Tibial nerve (tissue), 4 donors: Measurements from ENCODE around the gene GNG14. TPM values are rescaled to one million over a fixed set of nuclear protein-coding genes. Genes with fewer than 3 reads are reported as not detected.

Experiments
- DNase-seq, 2 donors: peaks; one replicate each; pipeline ENCODE4 v3.0.0-alpha.2; 2019; ENCODE audit warnings: low spot score in 2 of 2
- H3K27ac ChIP-seq, 4 donors: fragments of 200-600 bp; sonication (generic) in 3 of 4; one replicate each; pipeline ENCODE4 v1.5.1; 2017 to 2019; ENCODE audit warnings: mild to moderate bottlenecking in 1 of 4
- H3K27me3 ChIP-seq, 2 donors: fragments of 200-600 bp; sonication (generic) in 1 of 2; one replicate each; pipeline versions ENCODE4 v1.5.1 to v1.6.0; 2017 to 2019
- H3K36me3 ChIP-seq, 3 donors: fragments of 200-600 bp; sonication (generic); one replicate each; pipeline ENCODE4 v1.5.1; 2018 to 2019
- H3K4me1 ChIP-seq, 4 donors: fragments of 200-600 bp; sonication (generic) in 3 of 4; one replicate each; pipeline ENCODE4 v1.5.1; 2017 to 2019
- H3K4me3 ChIP-seq, 4 donors: fragments of 200-600 bp; sonication (generic) in 3 of 4; one replicate each; pipeline ENCODE4 v1.5.1; 2017 to 2019; ENCODE audit warnings: mild to moderate bottlenecking in 1 of 4, moderate library complexity in 1 of 4
- H3K9me3 ChIP-seq, 4 donors: fragments of 200-600 bp; sonication (generic) in 3 of 4; one replicate each; pipeline ENCODE4 v1.5.1; 2017 to 2019
- EP300 ChIP-seq, 2 donors: sonication (generic); formaldehyde crosslinking; IDR thresholded peaks; one replicate each; pipeline ENCODE4 v1.6.1; 2017; ENCODE audit warnings: antibody characterized with exemption in 2 of 2, mild to moderate bottlenecking in 1 of 2
- POLR2A ChIP-seq, 2 donors: fragments of 450-650 bp; IDR thresholded peaks; one replicate each; pipeline ENCODE4 v1.6.1; 2017; ENCODE audit warnings: antibody characterized with exemption in 2 of 2, mild to moderate bottlenecking in 2 of 2, moderate library complexity in 2 of 2
- WGBS, 2 donors: methylation state at CpG; one replicate each; pipeline ENCODE4 v1.1.5; 2018; 5-methylcytosine and 5-hydroxymethylcytosine counted together
- total RNA-seq, 4 donors: library from RNA; depleted of rRNA; stranded (reverse); fragments of >200 nt; gene quantifications; one replicate each; pipeline ENCODE4 v1.1.0, GENCODE V29; 2016
- TF ChIP-seq, protein P1 (sequence below), 5 experiments: fragments of 200-600 bp in 3 of 5; fragments of 450-650 bp in 2 of 5; sonication (generic) in 3 of 5; IDR thresholded peaks; one replicate each; pipeline ENCODE4 v1.5.1; 2016 to 2019; ENCODE audit warnings: antibody characterized with exemption in 5 of 5, mild to moderate bottlenecking in 3 of 5, moderate library complexity in 2 of 5

Gene GNG14
- total RNA-seq, 4 donors from 2014 or later = not detected

DNA sequence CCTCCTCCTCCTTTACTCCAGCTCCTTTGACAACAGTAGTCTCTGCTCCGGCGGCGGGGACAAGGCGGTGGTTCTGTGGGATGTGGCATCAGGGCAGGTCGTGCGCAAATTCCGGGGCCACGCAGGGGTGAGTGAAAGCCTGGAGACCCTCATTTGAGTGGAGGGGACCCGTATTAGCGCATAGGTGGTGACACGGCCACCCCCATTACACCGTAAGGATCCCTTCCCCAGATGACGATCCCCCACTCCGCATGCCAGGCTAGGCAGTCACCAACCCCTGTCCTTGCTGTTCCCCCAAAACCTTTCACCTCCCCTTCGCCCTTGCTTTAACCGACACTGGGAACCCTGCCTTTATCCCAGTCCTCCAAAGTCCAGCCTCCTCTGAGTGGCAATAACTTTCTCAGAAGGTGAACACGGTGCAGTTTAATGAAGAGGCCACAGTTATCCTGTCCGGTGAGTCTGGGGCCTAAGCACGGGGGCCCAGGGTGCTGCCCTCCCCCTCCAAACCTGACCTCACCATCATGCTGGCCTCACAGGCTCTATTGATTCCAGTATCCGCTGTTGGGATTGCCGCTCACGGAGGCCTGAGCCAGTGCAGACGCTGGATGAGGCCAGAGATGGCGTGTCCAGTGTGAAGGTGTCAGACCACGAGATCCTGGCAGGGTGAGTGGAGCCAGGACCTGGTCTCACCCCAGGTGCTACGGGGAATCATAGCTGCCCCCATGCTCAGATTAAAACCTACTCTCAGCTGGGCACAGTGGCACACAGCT, 17.5 kb upstream of the GNG14 start:
- H3K27me3 ChIP-seq = no peaks in the 10 kb centered on the region
- peak overlapping the region; percentile 69 to 83 (median 74) for H3K4me3 ChIP-seq
- no peak for DNase-seq
- H3K9me3 ChIP-seq = no peaks in the 10 kb centered on the region
- H3K4me1 ChIP-seq = peaks cover 0 to 46% (median 31%) of the 10 kb centered on the region in 4 donors
- WGBS, 2 donors = 37 to 39% methylated on average over 26 of the region's 26 CpGs
- peaks cover 3 to 41% (median 5%) of the 10 kb centered on the region in 3 donors for H3K36me3 ChIP-seq
- TF ChIP-seq EP300 (IDR thresholded peaks at IDR 0.05) = no peak
- no peak for TF ChIP-seq POLR2A (IDR thresholded peaks at IDR 0.05)
- TF ChIP-seq, protein P1, sequence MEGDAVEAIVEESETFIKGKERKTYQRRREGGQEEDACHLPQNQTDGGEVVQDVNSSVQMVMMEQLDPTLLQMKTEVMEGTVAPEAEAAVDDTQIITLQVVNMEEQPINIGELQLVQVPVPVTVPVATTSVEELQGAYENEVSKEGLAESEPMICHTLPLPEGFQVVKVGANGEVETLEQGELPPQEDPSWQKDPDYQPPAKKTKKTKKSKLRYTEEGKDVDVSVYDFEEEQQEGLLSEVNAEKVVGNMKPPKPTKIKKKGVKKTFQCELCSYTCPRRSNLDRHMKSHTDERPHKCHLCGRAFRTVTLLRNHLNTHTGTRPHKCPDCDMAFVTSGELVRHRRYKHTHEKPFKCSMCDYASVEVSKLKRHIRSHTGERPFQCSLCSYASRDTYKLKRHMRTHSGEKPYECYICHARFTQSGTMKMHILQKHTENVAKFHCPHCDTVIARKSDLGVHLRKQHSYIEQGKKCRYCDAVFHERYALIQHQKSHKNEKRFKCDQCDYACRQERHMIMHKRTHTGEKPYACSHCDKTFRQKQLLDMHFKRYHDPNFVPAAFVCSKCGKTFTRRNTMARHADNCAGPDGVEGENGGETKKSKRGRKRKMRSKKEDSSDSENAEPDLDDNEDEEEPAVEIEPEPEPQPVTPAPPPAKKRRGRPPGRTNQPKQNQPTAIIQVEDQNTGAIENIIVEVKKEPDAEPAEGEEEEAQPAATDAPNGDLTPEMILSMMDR (IDR thresholded peaks at IDR 0.05) = no peak
- H3K27ac ChIP-seq = peak overlapping the region; percentile 91 to 99 (median 96)

DNA sequence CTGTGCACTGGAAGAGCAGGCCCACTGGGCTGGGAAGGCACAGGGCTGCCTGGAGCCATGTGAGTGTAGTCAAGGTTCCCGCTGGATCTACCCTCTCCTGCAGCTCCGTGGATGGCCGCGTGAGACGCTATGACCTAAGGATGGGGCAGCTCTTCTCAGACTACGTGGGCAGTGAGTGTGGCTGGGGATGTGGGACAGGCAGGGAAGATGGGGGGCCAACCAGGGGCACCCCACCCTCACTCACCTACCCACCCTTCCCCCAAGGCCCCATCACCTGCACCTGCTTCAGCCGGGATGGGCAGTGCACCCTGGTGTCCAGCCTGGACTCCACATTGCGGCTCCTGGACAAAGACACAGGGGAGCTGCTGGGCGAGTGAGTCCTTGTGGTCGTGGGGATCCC, 15.1 kb upstream of the GNG14 start:
- no peak for DNase-seq
- H3K4me3 ChIP-seq = no peak overlapping the region
- peaks cover 0 to 34% (median 20%) of the 10 kb centered on the region in 4 donors for H3K4me1 ChIP-seq
- no peak overlapping the region for H3K27ac ChIP-seq
- peaks cover 9 to 64% (median 10%) of the 10 kb centered on the region in 3 donors for H3K36me3 ChIP-seq
- no peaks in the 10 kb centered on the region for H3K27me3 ChIP-seq
- 80 to 87% methylated on average over 8 to 10 of the region's 10 CpGs for WGBS, 2 donors
- no peaks in the 10 kb centered on the region for H3K9me3 ChIP-seq
- TF ChIP-seq, protein P1 (IDR thresholded peaks at IDR 0.05) = no peak
- TF ChIP-seq POLR2A (IDR thresholded peaks at IDR 0.05) = no peak
- TF ChIP-seq EP300 (IDR thresholded peaks at IDR 0.05) = no peak

DNA sequence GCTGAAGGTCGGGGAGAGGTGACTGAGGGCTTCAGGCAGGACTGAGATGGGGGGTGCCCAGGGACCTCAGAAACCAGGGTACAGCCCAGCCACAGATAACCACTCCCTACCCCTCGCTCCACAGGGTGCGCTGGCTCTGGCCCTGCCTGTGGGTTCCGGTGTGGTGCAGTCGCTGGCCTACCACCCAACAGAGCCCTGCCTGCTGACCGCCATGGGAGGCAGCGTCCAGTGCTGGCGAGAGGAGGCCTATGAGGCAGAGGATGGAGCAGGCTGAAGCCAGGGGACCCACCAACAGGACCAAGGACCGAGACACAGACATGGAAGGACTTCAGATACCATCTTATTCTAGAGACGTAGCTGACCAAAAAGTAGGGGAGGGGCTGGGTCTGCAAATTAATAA, 12.4 kb upstream of the GNG14 start:
- 85 to 90% methylated on average over 6 to 10 of the region's 10 CpGs for WGBS, 2 donors
- peaks cover 0 to 30% (median 8%) of the 10 kb centered on the region in 4 donors for H3K4me1 ChIP-seq
- H3K27me3 ChIP-seq = no peaks in the 10 kb centered on the region
- TF ChIP-seq, protein P1 (IDR thresholded peaks at IDR 0.05) = no peak
- no peak for TF ChIP-seq EP300 (IDR thresholded peaks at IDR 0.05)
- H3K9me3 ChIP-seq = no peaks in the 10 kb centered on the region
- peaks cover 10 to 87% (median 10%) of the 10 kb centered on the region in 3 donors for H3K36me3 ChIP-seq
- no peak for DNase-seq
- H3K27ac ChIP-seq = no peak overlapping the region
- H3K4me3 ChIP-seq = no peak overlapping the region

DNA sequence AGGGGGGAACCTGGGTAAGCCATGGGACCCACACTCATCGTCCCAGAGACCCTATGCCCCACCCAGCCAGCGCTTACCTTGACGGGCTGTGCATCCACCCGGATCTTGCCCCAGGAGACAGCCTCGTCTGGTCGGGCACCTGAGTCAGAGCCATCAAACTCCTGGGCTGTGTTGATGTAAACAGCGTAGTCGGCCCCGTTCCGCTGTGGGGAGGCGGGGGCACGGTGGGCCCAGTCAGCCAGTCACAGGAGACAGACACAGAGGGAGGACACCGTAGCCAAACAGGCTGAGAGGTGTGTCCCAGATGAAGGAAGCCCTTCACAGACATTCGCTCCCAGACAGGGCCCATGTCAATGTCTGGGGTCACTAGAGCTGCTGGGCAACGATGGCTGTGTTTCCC, 11.9 kb upstream of the GNG14 start:
- peaks cover 0 to 30% (median 2%) of the 10 kb centered on the region in 4 donors for H3K4me1 ChIP-seq
- TF ChIP-seq POLR2A (IDR thresholded peaks at IDR 0.05) = no peak
- TF ChIP-seq, protein P1 (IDR thresholded peaks at IDR 0.05) = no peak
- TF ChIP-seq EP300 (IDR thresholded peaks at IDR 0.05) = no peak
- no peak overlapping the region for H3K4me3 ChIP-seq
- DNase-seq = no peak
- no peaks in the 10 kb centered on the region for H3K9me3 ChIP-seq
- WGBS, 2 donors = 88 to 95% methylated on average over 10 to 13 of the region's 15 CpGs
- no peaks in the 10 kb centered on the region for H3K27me3 ChIP-seq
- no peak overlapping the region for H3K27ac ChIP-seq
- H3K36me3 ChIP-seq = peaks cover 10 to 87% (median 10%) of the 10 kb centered on the region in 3 donors

DNA sequence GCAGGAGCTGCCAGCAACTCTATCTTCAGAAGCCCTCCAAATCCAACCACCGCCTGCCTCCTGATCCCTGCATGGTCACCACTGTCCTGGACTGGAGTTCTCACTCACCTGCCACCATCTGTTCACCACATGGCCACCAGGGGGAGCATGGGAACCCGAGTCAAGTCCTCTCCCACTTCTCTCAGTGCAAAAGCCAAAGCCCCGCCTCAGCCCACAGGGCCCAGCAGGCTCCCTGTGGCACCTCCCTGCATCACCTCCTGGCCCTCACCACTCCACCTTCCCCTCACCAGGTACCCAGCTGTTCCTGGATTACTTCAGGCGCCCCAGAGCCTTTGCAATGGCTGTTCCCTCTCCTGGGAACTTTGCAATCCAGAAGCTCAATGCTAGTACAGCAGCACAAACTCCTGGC, 11.4 kb upstream of the GNG14 start:
- Histone ChIP-seq H3K27ac (no peak overlapping the region), H3K36me3 (peaks cover 10 to 86% (median 10%) of the 10 kb centered on the region in 3 donors)
- WGBS, 2 donors = 8 to 27% methylated on average over 4 of the region's 4 CpGs

More for the DNA sequence above, 11.4 kb upstream of the GNG14 start:
- TF ChIP-seq EP300 (IDR thresholded peaks at IDR 0.05) = no peak
- TF ChIP-seq POLR2A (IDR thresholded peaks at IDR 0.05) = no peak
- TF ChIP-seq, protein P1 (IDR thresholded peaks at IDR 0.05) = peak; percentile 76 to 86 (median 79)
- Histone ChIP-seq H3K9me3 (no peaks in the 10 kb centered on the region), H3K4me3 (no peak overlapping the region), H3K4me1 (peaks cover 0 to 28% (median 2%) of the 10 kb centered on the region in 4 donors), H3K27me3 (no peaks in the 10 kb centered on the region)
- DNase-seq = peak; percentile 70 to 88
